Hematopoietic multipotent progenitor cell (in vitro differentiated cells): ENCODE results near the gene CNTN4. TPM values are rescaled to one million over a fixed set of nuclear protein-coding genes. Genes with fewer than 3 reads are reported as not detected.
"Not testable (repeated sequence)": the region's sequence is repeated elsewhere in the genome, so short reads cannot be mapped to it uniquely, and the experiment has no call there.

Experiments used
- DNase-seq, 3 donors: peaks; one replicate each; pipeline ENCODE4 v3.0.0-alpha.2; 2011 to 2015; ENCODE audit warnings: low read depth in 2 of 3, low spot score in 2 of 3
- total RNA-seq: library from RNA; depleted of rRNA; stranded (reverse); fragments of >200 nt; gene quantifications from one replicate; pipeline ENCODE4 v1.2.3, GENCODE V29; 2012

Gene CNTN4
- total RNA-seq, 1 donor: 0.27 TPM

DNA sequence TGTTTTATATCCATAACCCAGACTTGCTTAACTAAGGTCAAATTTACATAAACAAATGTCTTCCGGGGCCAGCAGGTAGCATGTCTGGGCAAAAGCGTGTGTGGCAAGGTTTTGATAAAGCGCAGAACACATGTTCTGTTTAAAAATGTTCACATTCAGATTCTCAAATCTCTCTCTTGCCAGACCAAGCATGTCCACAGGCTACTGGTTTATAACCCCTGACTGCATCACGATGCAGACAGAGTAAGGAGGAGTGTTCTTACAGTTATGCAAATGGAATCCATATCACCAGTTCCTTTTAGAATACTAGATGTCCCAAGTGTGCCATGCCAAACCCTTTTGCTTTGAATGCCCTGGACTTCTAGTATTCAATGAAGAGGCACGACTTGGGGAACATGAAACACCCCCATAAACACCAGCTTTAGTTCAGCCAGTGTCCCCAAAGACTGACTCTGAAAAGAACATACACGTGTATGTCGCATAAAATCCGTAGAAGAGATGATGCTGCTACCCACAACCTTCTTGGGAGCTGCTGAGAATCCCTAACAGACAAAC lies 412.0 kb downstream of the CNTN4 start:
- DNase-seq: no peak

DNA sequence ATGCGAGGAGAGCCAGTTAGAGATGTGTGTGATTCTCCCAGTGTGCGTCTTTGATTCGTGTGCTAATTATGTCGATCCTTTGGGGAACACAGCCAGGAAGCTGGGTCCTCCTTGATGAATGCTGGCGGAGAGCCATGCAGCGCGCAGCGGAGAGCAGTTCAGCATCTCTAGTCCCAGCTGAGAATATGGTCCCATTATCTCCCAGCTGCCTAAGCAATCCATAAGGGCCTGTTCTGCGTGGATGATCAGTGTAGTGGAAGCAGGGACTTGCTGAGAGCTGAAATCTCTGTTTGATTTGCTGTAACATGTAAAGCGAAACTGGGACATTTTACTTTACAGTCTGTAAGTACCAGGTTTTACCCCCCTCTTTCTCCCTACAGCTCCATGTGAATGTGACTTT lies 412.7 kb downstream of the CNTN4 start:
- no peak for DNase-seq

DNA sequence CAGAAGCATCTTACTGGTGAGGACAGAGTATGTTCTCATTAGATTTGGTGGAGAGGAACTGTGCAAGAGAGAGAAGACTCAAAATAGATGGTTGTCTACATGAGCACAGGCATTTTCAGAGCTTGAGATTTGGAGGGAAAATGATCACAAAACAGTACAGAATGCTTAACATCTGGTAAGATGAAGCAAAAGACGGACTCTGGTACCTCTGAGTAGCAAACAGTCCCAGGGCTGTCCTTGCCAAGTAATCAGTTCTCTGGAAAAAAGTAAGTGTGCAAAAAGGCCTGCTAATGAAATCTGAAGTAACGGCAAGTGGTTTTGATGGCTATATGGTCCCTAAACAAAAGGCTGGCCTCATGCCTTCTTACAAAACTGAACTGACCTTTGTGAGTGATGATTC lies 414.2 kb downstream of the CNTN4 start:
- no peak for DNase-seq

DNA sequence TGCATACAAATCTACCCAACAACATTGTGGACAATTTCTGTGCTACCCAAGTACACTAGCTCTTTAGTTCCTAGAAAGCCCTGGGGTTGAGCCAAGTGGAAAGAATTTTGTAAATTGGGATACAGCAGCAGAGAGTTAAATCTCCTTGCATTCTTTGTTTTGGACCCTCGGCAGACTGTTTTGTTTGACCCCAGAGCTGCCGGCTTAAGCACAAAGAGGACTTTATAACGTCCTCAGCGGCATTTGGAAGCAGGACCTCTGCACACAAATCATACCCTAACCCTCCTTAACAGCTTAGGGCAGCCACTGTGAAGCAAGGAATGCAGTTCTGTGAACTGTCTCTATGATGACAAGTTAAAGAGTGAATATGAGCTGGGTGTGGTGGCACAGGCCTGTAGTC lies 415.3 kb downstream of the CNTN4 start:
- no peak for DNase-seq

DNA sequence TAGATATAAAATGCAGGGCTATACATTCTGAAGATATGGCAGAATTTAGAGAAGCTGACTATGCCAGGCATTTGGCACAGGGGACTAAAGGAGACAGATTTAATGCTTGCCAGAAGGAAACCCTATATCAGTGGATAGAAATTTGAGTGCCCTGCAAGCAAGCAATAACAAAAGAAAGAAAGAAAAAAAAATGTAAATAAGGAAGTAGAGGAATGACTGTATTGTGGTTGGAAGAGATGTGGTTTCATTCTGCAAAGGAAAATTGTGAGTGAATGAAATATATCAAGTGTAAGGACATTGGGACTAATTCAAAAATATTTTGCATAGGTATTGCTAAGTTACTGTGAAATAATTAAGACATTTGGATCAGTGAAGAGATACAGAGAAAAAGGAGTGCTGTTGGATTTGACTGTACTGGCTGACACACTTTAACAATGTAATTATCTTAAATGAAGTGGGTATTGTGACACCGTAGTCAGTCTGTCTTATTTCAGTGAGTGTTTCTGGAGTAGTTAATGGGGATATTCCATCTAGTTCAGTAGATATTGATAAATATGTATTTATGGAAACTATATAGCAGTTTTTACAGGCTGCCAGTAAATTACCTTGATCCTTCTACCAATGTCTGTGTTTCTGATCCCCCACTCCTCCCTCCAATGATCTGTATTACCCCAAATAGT lies 418.2 kb downstream of the CNTN4 start:
- no peak for DNase-seq

DNA sequence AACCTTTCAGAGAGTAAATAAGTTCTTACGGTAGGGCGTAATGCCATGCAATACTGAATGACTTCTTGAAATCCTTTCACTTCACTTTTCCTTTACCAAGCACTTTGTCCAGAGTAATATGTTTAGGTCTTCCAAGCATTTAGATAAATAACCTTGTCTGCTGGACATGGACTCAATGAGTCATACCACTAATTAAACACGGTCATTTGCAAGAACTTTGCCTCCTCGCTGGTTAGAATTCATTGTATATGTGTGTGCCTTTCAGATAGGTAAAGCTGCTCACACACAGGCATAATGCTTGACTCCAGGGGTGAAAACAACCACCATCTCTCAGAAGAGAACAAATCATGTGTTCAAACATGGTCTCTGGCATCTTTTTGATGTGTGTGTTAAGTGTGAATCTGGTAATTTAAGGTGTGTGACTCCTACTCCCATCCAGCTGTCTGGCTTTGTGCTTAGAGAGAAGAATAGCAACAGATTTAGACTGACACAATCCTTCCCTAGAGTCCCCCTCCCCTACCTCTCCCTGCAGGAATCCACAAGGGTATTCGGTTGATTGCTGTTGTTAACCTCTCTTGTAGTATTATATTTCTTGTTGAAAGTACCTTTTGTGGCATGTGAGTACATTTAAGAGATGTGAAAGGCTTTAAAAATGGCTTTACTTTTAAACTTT lies 419.0 kb downstream of the CNTN4 start:
- no peak for DNase-seq

DNA sequence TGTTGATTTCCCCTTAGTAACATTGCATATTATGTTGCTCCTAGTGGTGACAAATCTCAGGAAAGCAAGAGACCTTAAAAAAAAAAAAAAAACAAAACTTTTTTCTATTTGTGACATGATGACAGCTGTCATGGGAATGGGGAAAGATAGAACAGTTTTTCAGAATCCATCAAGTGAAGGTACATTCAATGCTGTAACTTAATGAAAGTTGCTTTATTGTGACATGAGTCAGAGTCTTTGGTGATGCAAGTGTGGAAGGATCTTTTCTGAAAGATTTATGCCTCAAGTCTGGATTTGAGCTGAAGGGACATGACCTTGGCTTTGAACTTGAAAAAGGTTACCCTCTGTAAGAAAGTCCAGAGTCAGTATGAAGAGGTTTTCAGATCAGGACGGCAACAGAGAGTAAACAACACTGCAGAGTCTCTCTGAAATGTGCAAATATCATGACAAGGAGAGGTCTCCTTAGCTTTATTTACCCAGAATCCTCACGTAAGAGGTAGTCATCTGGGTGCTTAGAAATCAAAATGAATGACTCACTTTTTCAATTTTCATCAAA lies 424.7 kb downstream of the CNTN4 start:
- no peak for DNase-seq

DNA sequence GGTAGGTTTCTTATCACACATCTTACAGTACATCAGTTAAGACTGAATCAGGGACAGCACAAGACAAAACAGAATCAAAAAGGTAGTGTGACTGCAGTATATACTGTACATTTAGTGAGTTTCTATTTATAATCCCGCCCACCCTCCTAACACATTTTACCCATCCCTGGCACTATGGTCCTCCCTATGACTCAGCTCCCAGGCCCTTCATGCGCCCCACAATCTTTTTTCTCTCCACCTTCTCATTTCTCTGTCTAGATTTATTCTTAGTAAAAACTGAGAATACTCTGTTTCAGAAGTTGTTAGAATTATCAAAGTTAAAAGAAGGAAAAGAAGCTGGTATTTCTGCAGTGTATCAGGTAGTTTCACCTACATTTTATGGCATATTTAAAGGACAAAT lies 427.3 kb downstream of the CNTN4 start:
- no peak for DNase-seq

DNA sequence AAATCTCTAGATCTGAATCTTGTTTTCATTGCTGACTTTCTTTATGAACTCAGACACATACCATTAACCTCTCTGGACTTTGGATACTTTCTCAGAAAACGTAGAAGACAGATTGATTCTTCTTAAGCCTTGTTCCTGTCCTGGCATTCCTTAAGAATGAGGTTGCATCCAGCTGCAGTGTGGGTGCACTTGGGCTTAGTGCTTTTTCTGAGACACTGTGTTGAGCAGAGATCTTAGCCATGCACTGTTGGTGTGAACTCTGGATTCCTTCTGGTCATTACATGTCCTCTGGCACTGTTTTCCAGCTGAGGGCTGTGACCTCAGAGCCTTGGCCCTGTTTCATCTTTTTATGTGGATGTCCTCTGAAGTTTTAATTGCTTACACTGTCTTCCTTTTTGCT lies 428.3 kb downstream of the CNTN4 start:
- DNase-seq: no peak

DNA sequence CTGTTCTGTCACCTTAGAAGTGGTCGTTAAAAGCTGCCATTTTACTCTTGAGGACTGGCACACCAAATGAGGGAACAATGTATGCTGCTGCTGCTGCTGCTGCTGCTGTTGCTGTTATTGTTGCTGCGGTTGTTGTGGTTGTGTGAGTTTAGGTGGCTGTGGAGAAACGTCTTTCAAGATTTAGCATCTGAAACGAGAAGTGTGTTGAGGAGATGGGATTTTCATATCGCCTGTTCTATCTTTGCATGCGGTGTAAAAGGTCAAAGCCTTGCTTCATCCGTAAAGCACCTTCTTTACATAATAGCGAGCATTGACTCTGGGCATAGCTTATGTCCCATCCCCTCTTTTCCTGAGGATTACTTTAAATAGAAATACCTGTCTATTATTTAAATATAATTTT lies 428.7 kb downstream of the CNTN4 start:
- not testable (repeated sequence) for DNase-seq

DNA sequence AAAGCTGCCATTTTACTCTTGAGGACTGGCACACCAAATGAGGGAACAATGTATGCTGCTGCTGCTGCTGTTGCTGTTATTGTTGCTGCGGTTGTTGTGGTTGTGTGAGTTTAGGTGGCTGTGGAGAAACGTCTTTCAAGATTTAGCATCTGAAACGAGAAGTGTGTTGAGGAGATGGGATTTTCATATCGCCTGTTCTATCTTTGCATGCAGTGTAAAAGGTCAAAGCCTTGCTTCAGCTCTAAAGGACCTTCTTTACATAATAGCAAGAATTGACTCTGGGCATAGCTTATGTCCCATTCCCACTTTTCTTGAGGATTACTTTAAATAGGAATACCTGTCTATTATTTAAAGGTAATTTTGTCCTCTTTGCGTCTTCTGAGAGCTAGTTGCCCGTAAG lies 436.1 kb downstream of the CNTN4 start:
- DNase-seq: not testable (repeated sequence)

DNA sequence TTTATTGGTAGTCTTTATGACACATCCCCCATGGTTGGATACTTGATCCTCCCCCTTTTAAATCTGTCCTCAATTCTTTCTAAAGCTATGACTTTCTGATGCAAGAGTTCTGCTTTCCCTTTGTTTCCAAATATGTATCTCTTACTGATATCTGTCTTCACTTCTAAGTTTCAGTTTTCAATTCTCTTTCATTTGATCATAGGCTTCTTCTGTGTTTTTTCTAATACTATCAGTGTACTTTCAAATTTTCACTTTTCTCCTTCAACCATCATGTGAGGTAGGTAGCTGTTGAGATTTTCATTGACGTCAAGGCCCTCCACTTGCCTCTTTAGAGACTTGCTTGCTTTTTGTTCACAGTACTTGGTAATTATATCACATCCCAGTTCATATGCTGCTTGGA lies 436.5 kb downstream of the CNTN4 start:
- no peak for DNase-seq

DNA sequence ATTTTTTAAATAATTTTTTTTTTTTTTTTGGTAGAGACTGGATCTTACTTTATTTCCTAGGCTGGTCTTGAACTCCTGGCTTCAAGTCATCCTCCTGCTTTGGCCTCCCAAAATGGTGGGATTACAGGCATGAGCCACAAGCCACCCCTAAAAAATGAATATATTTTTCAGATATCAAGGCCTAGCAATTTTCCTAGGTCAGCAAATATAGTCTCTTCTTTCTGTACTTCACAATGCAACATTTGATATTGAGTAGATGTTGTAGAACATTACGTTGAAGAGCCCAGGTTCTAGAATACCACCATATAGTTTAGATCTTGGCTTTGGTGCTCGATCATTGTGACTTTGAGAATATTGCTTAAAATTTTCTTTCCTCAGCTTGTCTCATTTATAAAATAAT lies 437.9 kb downstream of the CNTN4 start:
- no peak for DNase-seq

DNA sequence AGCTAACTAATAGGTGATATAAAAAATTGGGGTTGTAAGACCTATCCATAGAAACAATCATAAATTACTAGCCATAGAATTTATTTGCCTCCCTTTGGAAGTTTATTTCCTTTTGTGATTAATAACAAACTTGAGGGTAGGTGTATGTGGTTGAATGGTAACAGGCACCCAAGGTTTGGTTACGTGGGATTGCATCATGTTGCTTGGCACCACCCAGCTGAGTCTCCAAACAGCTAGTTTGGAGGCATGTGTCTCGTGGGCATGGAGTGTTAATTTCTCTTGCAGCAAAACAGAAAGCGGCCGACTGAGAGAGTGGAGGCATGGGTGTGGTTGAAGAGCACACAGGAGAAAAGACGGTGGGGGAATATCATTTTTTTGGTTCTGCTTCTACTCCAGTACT lies 441.4 kb downstream of the CNTN4 start:
- no peak for DNase-seq

DNA sequence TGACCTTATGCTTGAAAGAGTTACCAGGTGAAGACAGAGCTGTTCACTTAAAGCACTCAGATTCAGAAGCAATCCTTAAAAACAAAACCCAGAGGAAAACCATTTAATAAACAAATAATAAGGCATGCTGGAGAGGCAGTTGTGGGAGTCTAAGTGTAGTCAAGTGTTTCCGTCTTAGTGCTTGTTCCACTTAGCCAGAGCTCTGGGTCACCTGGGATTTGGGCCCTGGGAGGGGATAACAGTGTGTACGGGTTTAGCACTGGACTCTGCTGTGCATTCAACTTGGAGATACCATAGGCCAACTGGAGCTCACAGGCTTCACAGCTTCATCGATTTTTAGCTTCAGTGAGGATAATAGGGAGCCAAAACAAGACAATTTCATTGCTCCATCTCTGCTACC lies 444.6 kb downstream of the CNTN4 start:
- DNase-seq: no peak

DNA sequence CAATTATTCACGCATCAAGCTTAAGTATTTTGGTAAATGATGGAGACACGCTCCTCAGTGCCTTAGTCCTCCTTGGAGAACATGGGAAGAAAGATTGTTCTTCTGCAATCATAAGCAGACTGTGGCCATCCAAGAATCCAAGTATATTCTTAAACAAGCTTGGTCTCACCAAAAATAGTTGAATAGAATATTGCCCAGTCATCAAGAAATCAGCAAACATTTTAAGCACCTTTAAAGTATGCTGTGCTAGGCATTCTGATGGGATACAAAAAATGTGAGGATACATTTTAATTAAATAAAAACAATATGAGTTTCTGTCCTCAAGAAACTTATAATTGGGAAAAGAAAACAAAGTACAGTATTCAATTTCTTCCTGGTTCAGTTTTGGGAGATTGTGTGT lies 445.5 kb downstream of the CNTN4 start:
- no peak for DNase-seq

DNA sequence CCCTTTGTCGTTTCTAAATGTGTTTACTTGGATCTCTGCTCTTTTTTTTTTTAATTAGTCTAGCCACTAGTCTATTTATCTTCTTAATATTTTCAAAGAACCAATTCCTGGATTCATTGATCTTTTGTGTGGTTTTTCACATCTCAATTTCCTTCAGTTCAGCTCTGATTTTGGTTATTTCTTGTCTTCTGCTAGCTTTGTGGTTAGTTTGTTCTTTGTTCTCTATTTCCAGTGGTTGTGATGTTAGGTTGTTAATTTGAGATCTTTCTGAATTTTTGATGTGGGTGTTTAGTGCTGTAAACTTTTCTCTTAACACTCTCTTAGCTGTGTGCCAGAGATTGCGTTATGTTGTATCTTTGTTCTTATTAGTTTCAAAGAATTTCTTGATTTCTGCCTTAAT lies 446.1 kb downstream of the CNTN4 start:
- DNase-seq: no peak

DNA sequence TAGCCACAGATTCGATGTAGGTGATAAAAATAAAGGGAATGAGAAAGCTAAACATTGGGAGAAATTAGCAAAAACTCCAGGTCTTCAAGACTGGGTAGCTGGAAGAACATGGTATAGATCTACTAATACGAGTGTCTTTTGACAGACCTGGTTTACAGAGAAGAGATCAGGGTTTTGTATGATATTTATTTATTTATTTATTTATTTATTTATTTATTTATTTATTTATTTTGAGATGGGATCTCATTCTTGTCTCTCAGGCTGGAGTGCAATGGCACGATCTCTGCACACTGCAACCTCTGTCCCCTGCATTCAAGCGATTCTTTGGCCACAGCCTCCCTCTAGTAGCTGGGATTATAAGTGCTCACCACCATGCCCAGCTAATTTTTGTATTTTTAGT lies 448.4 kb downstream of the CNTN4 start:
- DNase-seq: no peak

DNA sequence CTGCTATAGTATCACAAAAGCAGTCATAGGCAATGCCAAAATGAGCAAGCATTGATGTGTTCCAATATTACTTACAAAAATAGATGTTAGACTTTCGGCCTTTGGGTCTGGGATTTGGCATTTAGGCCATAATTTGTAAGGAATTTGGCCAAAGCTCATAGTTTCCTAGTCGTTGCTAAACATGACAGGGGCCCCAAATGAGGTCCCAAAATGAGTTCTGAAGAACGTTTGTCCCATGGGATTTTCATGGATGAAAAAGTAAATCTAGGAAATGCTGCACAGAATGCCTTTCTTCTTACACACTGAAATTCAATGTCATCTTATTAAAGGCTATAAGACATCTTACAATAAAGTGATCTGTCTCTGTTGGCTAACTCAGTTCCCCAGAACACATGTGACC lies 456.0 kb downstream of the CNTN4 start:
- no peak for DNase-seq

DNA sequence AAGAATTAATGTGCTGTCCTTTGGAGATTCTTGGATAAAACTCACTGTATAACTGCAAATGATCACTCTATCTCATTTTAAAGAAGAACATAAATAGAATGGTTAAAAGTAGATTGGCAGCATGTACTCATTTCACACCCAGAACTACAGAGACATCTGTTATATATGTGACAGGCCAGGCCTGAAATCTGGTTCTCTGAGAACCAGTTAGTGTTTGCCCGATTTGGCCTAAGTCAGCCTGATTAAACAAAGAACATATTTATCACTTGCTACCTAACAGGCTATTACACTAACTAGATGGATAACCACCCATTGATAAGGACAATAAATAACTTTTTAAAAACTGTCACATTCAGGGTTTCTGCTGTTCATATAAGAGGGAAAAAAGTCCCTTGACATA lies 460.1 kb downstream of the CNTN4 start:
- no peak for DNase-seq

DNA sequence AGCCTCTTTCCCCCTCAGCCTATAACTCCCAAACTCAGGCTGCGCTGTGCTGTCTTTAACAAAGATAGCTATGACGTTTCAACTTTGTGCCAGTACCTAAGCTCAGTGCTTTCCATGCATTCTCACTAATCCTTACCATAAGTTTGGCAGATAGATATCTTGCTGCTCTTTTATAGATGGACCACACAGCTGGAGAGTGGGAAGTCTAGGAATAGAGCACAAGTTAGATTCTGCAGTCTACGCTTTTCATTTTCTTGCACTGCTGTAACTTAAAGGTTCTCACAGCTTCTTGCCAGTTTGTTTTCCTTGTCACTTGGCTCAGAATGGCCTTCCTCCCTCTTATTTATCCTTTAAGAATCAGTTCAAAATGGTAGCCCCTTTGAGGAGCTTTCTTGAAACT lies 468.8 kb downstream of the CNTN4 start:
- DNase-seq: no peak

DNA sequence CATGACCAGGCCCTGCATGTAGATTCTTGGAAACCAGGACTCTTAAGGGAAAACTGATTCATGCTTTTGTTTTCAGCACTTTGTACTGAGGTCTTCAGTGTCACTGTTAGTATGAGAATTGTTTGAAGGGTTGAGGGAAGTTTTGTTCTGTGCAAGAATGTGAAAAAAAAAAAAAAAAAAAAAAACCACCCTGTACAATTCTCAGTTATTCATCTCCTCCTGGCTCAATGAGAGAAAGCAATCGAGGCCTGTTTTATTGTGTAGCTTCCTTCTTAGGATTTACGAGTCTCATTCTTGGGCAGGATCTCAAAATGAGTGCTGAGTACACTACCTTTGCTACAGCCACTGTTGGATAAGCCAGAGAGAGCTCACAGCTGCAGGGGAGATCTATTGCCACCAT lies 469.5 kb downstream of the CNTN4 start:
- no peak for DNase-seq
